ENCODE measurements around the gene SAMD4B.
A peak's percentile ranks its signal among the peaks of the same experiment; 100 is the strongest.

The SAMD4B gene

DNA sequence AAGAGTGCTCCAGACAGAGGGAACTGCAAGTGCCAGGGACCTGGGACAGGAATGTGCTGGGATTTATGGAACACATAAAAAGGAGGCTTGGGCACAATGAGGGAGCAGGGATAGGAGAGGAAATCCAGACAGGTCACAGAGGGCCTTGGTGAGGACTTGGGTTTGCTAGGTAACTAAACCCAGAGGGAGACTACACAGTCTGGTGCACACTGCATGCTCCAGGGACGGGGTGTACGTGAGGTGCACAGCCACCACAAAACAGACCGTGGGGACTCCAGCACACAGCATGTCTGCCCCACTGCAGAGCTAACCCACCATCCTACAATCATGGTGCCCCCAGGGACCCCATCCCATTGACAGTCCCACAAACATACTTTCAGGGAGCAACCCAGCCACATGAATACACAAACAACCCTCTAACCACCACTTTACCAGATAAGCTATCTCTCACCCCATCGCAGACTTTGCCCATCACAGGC is 58.9 kb downstream of the SAMD4B start:
- ATAC-seq (replicated peaks; ENCODE audit: extremely low read depth, poor library complexity, severe bottlenecking), result peak; percentile 1
- H3K9me3 Mint-ChIP-seq, result no peaks in the 10 kb centered on the region
- no peak for DNase-seq (ENCODE audit: low spot score in 2 of 2)

DNA sequence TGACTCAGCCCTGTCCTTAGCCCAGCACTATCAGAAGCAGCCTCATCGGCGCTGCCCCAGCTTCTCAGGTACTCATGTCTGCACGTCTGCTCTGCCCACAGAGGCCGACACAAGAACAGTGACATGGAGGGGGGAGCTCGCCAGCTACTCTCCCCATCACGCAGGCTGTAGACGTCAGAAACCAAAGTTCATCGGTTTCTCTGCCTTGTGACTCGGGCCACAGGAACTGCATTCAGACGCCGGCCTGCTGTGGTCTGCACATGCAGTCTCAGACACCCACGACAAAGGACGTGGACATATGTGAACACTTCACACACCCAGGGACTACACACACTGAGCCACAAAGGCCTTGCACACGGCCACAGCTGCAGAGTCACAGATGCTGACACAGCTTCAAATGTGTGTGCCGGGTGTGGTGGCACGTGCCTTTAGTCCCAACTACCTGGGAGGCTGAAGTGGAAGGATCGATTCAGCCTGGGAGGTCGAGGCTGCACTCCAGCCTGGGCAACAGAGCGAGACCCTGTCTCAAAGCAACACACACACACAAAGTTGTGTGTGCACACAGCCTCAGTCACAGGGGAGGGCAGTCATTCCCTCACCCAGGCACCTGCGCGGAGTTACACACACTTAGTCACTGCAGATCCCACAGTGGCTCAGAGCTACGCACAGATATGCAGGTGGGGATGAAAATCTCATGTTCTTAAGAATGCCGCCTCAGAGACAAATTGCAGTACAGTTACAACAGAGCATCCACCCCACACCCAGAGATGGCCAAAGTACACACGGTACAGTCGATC is 59.5 kb downstream of the SAMD4B start:
- no peaks in the 10 kb centered on the region for H3K27me3 Mint-ChIP-seq
- DNase-seq (ENCODE audit: low spot score in 2 of 2) (peak; percentile 74 to 91), ATAC-seq (replicated peaks; ENCODE audit: extremely low read depth, poor library complexity, severe bottlenecking) (peak; percentile 59)
- H3K4me1 Mint-ChIP-seq, result peaks cover 64% of the 10 kb centered on the region
- peak overlapping the region; percentile 92 for H3K27ac Mint-ChIP-seq (ENCODE audit: low read depth)
- peak overlapping the region; percentile 80 for H3K4me3 Mint-ChIP-seq
- no peaks in the 10 kb centered on the region for H3K9me3 Mint-ChIP-seq
- peaks cover 48% of the 10 kb centered on the region for H3K36me3 Mint-ChIP-seq (ENCODE audit: insufficient read depth)

More for the DNA sequence above, 58.9 kb downstream of the SAMD4B start:
- Mint-ChIP-seq H3K36me3 (ENCODE audit: insufficient read depth) (peaks cover 44% of the 10 kb centered on the region), H3K27ac (ENCODE audit: low read depth) (peak overlapping the region; percentile 92), H3K4me1 (peaks cover 60% of the 10 kb centered on the region), H3K27me3 (no peaks in the 10 kb centered on the region), H3K4me3 (peak overlapping the region; percentile 80)

DNA sequence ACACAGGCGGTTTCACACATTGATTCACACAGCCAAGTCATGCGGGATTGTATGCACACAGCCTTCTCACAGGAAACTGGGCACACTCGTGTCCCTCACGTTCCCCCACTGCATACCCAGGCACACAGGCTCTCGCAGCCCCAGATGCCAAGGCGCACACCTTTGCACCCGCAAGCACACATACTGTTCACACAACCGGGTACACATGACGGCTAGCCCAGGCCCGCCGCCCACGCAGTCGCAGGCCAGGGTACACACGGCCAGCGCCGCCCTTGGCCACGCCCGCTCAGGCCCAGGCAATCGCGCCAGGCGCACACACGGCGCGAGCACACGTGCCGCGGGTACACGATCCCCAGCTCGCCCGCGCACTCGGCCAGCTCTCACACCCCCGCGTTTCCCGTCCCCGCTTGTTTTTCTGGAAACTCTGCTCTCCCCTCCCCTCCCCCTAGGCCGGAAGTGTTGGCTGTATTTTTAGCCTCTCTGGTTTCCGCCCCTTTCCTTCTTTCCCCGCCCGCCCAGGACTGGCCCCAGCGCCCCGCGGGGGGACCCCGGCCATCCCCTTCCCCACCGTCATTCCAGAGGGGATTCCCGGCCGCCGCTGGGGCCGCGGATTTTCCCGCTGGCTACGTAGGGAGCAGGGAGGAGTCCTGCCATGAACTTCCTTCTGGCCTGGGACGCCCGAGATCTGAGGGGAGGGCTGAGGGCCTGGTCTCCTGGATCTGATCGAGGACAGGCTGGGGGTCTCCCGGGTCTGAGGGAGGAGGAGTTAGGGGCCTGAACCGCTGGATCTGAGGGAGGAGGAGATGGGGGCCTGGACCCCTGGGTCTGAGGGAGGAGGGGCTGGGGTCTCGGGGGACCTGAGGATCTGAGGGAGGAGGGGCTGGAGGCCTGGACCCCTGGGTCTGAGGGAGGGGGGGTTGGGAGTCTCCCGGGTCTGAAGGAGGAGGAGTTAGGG is 60.4 kb downstream of the SAMD4B start:
- H3K27me3 Mint-ChIP-seq, result no peaks in the 10 kb centered on the region
- ATAC-seq (replicated peaks; ENCODE audit: extremely low read depth, poor library complexity, severe bottlenecking), result peak; percentile 23

DNA sequence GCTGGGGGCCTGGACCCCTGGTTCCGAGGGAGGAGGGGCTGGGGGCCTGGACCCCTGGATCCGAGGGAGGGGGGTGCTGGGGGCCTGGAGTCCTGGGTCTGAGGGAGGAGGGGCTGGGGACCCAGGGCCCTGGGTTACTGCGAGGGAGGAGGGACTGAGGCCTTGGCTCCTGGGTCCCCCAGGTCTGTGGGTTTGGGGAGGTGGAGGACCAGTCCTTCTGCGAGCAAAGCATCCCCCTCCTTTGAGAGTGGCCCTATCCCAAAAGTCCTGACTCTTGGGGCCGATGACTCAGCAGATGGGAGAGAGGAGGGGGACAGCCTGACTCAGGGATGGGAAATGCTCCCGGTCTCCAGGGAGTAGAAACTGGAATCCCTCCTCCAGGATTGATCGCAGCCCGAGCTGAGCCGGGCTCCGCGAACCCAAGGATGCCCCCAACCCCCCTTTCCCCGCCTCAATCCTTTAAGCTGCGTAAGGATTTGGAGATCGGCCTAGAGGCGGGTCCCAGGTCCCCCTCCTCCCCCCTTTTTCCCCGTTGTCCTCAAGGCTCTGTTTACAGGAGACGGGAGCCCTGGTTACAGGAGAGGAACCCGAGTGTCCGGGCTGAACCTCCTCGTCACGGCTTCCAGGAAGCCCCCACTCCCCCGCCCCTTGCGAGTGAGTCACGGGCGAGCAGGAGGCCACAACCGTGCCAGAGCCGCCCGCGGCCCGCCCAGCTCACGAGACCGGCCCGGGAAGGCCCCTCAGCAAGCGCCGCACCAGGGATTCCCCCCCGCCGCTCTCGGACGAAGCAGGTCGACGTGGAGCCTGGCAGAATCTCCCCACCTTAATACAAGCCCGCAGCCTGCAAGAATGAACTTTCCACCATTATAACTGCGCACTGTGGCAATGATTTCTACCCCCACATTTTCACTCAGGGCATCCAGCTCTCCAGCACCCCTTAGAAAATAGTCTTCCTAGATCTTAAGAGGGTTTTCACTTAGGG is 61.4 kb downstream of the SAMD4B start:
- H3K27me3 Mint-ChIP-seq, result no peaks in the 10 kb centered on the region
- peak overlapping the region; percentile 80 for H3K4me3 Mint-ChIP-seq
- H3K27ac Mint-ChIP-seq (ENCODE audit: low read depth), result peak overlapping the region; percentile 92
- H3K36me3 Mint-ChIP-seq (ENCODE audit: insufficient read depth), result peaks cover 62% of the 10 kb centered on the region
- ATAC-seq (replicated peaks; ENCODE audit: extremely low read depth, poor library complexity, severe bottlenecking) (peak; percentile 20), DNase-seq (ENCODE audit: low spot score in 2 of 2) (peak; percentile 93 to 97)
- no peaks in the 10 kb centered on the region for H3K9me3 Mint-ChIP-seq
- peaks cover 63% of the 10 kb centered on the region for H3K4me1 Mint-ChIP-seq

More for the DNA sequence above, 60.4 kb downstream of the SAMD4B start:
- peak overlapping the region; percentile 92 for H3K27ac Mint-ChIP-seq (ENCODE audit: low read depth)
- peak; percentile 58 to 84 for DNase-seq (ENCODE audit: low spot score in 2 of 2)
- peaks cover 60% of the 10 kb centered on the region for H3K4me1 Mint-ChIP-seq
- peak overlapping the region; percentile 80 for H3K4me3 Mint-ChIP-seq
- H3K36me3 Mint-ChIP-seq (ENCODE audit: insufficient read depth), result peaks cover 57% of the 10 kb centered on the region
- H3K9me3 Mint-ChIP-seq, result no peaks in the 10 kb centered on the region

DNA sequence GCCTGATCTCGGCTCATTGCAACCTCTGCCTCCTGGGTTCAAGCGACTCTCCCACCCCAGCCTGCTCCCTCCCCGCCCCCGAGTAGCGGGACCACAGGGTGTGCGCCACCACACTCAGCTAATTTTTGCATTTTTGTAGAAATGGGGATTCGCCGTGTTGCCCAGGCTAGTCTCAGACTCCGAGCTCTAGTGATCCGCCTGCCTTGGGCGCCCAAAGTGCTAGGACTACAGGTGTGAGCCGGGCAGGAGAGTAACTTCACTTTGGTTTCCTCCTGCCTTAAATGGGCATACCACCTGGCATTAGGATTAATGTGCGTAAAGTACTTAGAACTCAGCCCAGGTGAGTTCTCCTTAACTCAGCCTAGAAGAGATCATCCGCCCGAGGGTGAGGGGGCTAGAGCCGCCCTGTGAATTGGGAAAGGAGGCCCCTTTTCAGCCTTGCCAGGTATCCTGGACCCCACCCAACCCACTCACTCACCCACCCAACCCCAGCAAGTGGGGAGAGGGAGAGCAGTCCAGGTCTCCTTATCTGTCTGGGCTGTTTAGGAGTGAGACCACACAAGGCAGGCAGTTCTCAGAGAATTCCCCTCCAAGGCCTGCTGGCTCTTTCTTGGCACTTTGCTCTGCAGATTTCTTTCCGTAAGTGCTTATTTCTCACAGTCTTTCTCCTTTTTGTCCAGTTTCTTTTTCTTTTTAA is 63.2 kb downstream of the SAMD4B start:
- Mint-ChIP-seq H3K27me3 (no peaks in the 10 kb centered on the region), H3K36me3 (ENCODE audit: insufficient read depth) (peaks cover 79% of the 10 kb centered on the region), H3K9me3 (no peaks in the 10 kb centered on the region), H3K4me3 (peak overlapping the region; percentile 80), H3K27ac (ENCODE audit: low read depth) (peak overlapping the region; percentile 100), H3K4me1 (peaks cover 66% of the 10 kb centered on the region)
- DNase-seq (ENCODE audit: low spot score in 2 of 2), result no peak
- no peak for ATAC-seq (replicated peaks; ENCODE audit: extremely low read depth, poor library complexity, severe bottlenecking)

DNA sequence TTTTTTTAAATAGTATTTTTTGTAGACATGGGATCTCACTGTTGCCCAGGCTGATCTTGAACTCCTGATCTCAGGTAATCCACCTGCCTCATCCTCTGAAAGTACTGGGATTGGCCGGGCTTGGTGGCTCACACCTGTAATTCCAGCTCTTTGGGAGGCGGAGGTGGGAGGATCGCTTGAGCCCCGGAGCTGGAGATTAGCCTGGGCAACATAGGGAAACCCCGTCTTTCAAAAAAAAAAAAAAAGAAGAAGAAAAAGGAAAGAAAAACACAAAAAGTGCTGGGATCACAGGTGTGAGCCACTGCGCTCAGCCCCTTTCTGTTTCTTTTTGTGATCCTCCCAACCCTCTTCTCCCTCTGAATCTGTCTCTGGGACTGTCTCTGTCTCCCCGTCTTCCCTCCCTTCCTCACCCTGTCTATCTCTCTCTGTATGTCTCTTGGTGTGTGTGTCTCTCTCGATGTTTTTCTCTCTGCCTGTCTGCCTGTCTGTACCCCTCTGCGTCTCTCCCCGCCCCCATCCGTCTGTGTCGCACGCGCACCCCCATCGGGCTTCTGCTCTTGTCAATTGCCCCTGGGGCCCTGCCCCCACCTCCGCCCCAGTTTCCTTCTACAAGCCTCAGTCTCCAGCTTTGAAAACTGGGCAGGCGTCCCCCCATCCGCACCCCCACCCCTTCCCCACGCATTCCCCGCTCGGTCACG is 63.9 kb downstream of the SAMD4B start:
- H3K27ac Mint-ChIP-seq (ENCODE audit: low read depth), result peak overlapping the region; percentile 100
- peaks cover 86% of the 10 kb centered on the region for H3K36me3 Mint-ChIP-seq (ENCODE audit: insufficient read depth)
- DNase-seq (ENCODE audit: low spot score in 2 of 2) (peak; percentile 76 to 86), ATAC-seq (replicated peaks; ENCODE audit: extremely low read depth, poor library complexity, severe bottlenecking) (peak; percentile 2)
- H3K27me3 Mint-ChIP-seq, result no peaks in the 10 kb centered on the region
- H3K4me3 Mint-ChIP-seq, result peak overlapping the region; percentile 80
- H3K4me1 Mint-ChIP-seq, result peaks cover 69% of the 10 kb centered on the region
- no peaks in the 10 kb centered on the region for H3K9me3 Mint-ChIP-seq

DNA sequence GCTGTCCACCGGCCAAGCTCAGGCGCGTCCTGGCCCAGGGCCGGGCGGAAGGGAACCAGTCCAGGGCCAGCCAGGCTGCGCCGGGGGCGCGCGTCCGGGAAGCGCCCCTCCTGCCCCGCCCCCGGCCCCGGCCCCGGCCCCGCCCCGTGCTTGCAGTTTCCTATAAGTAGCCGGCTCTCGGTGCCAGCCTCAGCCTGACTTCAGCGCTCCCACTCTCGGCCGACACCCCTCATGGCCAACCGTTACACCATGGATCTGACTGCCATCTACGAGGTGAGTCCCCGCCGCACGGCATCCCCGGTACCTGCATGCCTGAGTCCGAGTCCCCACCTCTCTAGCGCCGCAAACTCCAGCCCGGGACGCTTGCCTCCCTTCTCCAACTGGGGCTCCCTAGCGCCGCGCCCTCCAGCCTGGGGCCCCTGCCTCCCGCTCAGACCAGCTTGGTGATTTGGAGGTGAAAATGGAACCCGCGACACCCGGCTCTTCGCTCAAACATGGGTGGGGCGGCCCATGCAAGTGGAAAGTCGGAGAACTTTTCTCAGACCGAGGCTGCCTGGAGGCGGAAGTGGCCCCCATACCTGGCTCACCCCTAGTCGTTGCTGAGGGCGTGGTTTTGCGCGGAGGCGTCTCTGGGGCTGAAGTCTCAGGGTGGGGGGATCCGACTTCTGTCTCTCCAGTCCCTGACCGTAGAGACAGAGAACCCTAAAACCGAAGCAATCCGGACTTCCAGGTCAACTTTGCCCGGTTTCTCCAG is 64.6 kb downstream of the SAMD4B start, which contains the start of gene ZFP36:
ZFP36 (plus strand) TSS at position 192 of the 754 bp plus-strand sequence; CDS start at position 250, 58 bp downstream.
- H3K9me3 Mint-ChIP-seq, result peaks cover under 1% of the 10 kb centered on the region
- H3K36me3 Mint-ChIP-seq (ENCODE audit: insufficient read depth), result peaks cover 86% of the 10 kb centered on the region
- peak; percentile 11 for ATAC-seq (replicated peaks; ENCODE audit: extremely low read depth, poor library complexity, severe bottlenecking)
- peak within 1 kb of the TSS; percentile 80 for H3K4me3 Mint-ChIP-seq
- no peaks in the 10 kb centered on the region for H3K27me3 Mint-ChIP-seq
- peak within 1 kb of the TSS; percentile 100 for H3K27ac Mint-ChIP-seq (ENCODE audit: low read depth)
- peaks cover 69% of the 10 kb centered on the region for H3K4me1 Mint-ChIP-seq
- peak; percentile 83 to 86 for DNase-seq (ENCODE audit: low spot score in 2 of 2)

DNA sequence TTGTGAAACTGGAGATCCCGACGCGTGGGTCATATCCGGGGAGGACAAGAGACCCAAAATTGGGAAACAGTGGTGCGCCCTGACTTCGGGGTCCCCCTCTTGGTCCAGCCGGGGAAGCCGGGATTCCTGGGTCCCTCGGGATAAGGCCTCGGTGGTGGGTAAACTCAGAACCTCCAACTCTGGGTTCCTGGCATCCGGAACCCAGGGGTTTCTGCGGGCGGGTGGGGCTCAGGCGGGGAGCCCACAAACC is 65.1 kb downstream of the SAMD4B start:
- Mint-ChIP-seq H3K36me3 (ENCODE audit: insufficient read depth) (peaks cover 86% of the 10 kb centered on the region), H3K27ac (ENCODE audit: low read depth) (peak overlapping the region; percentile 100), H3K9me3 (peaks cover 5% of the 10 kb centered on the region), H3K27me3 (no peaks in the 10 kb centered on the region), H3K4me3 (peak overlapping the region; percentile 80), H3K4me1 (peaks cover 69% of the 10 kb centered on the region)
- DNase-seq (ENCODE audit: low spot score in 2 of 2) (no peak), ATAC-seq (replicated peaks; ENCODE audit: extremely low read depth, poor library complexity, severe bottlenecking) (no peak)

DNA sequence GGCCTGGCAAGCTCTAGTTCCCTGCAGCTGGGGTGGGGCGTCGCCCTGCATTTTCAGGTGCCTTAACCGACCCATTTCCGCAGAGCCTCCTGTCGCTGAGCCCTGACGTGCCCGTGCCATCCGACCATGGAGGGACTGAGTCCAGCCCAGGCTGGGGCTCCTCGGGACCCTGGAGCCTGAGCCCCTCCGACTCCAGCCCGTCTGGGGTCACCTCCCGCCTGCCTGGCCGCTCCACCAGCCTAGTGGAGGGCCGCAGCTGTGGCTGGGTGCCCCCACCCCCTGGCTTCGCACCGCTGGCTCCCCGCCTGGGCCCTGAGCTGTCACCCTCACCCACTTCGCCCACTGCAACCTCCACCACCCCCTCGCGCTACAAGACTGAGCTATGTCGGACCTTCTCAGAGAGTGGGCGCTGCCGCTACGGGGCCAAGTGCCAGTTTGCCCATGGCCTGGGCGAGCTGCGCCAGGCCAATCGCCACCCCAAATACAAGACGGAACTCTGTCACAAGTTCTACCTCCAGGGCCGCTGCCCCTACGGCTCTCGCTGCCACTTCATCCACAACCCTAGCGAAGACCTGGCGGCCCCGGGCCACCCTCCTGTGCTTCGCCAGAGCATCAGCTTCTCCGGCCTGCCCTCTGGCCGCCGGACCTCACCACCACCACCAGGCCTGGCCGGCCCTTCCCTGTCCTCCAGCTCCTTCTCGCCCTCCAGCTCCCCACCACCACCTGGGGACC is 65.6 kb downstream of the SAMD4B start:
- peak overlapping the region; percentile 100 for H3K27ac Mint-ChIP-seq (ENCODE audit: low read depth)
- no peaks in the 10 kb centered on the region for H3K27me3 Mint-ChIP-seq
- ATAC-seq (replicated peaks; ENCODE audit: extremely low read depth, poor library complexity, severe bottlenecking), result peak; percentile 2
- DNase-seq (ENCODE audit: low spot score in 2 of 2), result peak; percentile 48 to 68
- peaks cover 5% of the 10 kb centered on the region for H3K9me3 Mint-ChIP-seq
- H3K36me3 Mint-ChIP-seq (ENCODE audit: insufficient read depth), result peaks cover 86% of the 10 kb centered on the region
- peak overlapping the region; percentile 80 for H3K4me3 Mint-ChIP-seq
- H3K4me1 Mint-ChIP-seq, result peaks cover 64% of the 10 kb centered on the region

Measured in central memory CD8-positive, alpha-beta T cell (primary cell).